ENCODE results near the gene EFS. TPM values are rescaled to one million over a fixed set of nuclear protein-coding genes. Genes with fewer than 3 reads are reported as not detected.

Gene EFS
- total and polyA plus RNA-seq, 2 experiments from 2014 or later, result 16.7 to 36.6 TPM

DNA sequence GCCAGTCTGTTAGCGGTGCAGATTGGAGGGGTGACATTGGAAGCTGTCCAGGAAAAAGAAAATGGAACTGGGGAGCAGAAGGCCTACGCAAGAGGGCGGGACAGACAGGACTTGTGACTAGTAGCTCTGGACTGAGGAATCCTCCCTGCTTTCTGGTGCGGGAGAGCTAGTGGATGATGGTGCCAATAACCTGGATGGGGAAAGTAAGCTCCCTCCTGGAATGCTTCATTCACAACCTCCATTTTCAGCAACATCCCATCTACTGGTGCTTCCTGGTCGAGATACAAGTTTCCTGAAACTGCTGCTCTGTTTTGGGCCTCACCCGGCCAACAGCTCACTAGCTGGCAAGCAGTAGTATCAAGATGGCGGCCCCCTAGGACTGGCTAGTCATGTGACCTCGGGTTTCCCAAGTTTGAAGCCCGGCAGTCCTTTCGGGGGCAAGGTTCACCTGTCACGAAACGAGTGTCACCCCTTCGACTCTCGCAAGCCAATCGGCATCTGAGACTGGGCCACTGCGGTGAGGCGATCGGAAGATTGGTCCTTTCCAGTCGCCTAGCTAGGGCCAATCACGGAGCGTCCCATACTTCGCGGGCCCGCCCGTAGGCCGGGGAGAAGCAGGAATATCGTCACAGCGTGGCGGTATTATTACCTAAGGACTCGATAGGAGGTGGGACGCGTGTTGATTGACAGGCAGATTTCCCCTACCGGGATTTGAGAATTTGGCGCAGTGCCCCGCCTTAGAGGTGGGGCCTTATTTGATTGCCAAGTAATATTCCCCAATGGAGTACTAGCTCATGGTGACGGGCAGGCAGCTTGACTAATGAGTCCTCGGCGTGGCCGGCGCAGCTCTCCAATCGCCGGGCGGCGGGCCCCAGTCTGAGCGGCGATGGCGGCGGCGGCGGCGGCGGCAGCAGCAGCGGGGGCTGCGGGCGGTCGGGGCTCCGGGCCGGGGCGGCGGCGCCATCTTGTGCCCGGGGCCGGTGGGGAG, 44.1 kb downstream of the EFS start, which contains the start of gene PABPN1:
Gene PABPN1 (plus strand): TSS at position 874 of the 988 bp plus-strand sequence. CDS start 13 bp downstream, at position 887.
- H3K27ac ChIP-seq, result peak within 1 kb of the TSS; percentile 99
- H3K4me3 ChIP-seq, result peak within 1 kb of the TSS; percentile 97
- peak; percentile 100 for DNase-seq (ENCODE audit: low read depth in 1 of 2, low spot score in 1 of 2)
- H3K9me3 ChIP-seq (ENCODE audit: low read depth), result no peaks in the 10 kb centered on the region
- H3K36me3 ChIP-seq, result peaks cover 24% of the 10 kb centered on the region
- TF ChIP-seq, protein P1, sequence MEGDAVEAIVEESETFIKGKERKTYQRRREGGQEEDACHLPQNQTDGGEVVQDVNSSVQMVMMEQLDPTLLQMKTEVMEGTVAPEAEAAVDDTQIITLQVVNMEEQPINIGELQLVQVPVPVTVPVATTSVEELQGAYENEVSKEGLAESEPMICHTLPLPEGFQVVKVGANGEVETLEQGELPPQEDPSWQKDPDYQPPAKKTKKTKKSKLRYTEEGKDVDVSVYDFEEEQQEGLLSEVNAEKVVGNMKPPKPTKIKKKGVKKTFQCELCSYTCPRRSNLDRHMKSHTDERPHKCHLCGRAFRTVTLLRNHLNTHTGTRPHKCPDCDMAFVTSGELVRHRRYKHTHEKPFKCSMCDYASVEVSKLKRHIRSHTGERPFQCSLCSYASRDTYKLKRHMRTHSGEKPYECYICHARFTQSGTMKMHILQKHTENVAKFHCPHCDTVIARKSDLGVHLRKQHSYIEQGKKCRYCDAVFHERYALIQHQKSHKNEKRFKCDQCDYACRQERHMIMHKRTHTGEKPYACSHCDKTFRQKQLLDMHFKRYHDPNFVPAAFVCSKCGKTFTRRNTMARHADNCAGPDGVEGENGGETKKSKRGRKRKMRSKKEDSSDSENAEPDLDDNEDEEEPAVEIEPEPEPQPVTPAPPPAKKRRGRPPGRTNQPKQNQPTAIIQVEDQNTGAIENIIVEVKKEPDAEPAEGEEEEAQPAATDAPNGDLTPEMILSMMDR (IDR thresholded peaks at IDR 0.05; ENCODE audit: low read depth, low read length), result no peak
- H3K4me1 ChIP-seq (ENCODE audit: low read depth), result peaks cover 15% of the 10 kb centered on the region
- no peaks in the 10 kb centered on the region for H3K27me3 ChIP-seq

DNA sequence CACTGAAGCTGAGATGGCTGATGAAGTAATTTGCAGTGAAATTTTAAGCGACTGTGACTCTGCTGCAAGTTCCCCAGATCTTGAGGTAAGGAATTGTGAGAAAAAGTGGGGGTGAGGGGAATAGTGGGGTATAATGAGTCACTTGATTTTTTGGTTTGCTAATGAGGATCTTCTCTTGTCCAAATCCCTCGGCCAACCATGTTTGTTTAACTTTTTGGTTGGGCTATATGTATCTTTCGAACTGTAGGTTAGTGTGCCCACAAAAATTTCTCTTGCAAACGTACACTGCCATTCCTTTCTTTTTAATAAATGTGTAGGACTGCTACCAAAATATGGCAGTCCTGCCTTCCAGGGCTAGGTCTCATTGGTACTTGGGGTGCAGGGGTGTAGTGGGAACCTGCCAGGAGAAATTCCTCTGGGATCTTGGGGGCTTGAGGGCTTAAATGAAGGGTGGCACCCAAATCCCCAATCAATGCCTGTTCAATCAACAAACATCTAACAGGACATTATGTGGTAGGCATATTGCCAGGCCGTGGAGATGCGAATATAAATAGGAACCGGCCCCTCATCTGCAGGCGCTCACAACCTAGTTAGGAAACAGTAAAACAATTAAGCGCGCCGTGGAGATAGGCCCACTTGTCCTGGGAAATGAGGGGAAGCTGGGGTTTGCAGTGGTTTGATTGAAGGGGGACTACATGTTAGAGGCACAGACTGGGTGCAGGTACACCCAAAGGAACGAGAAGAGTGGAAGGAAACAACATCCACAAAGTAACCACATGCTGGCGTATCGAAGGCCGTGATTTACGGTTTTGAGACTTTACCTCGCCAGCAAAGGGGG, 45.0 kb downstream of the EFS start:
- Histone ChIP-seq H3K27me3 (no peaks in the 10 kb centered on the region), H3K4me1 (ENCODE audit: low read depth) (peaks cover 15% of the 10 kb centered on the region), H3K36me3 (peaks cover 24% of the 10 kb centered on the region), H3K9me3 (ENCODE audit: low read depth) (no peaks in the 10 kb centered on the region), H3K4me3 (peak overlapping the region; percentile 19), H3K27ac (peak overlapping the region; percentile 97)
- DNase-seq (ENCODE audit: low read depth in 1 of 2, low spot score in 1 of 2), result no peak
- TF ChIP-seq, protein P1 (IDR thresholded peaks at IDR 0.05; ENCODE audit: low read depth, low read length), result no peak

DNA sequence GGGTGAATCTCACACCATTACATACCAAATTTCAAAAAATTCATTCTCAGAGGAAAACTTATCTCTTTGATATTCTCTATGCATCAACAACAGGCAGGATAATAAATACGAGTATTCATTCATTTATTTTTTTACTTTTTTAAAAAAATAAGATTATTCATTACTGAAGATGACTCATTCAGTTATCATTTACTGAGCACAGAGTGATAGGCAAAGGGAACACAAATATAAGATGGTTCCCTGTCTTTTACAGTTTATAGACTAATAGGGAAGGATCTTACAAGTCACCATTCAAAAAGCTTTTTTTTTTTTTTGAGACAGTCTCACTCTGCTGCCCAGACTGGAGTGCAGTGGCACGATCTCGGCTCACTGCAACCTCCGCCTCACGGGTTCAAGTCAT, 48.7 kb downstream of the EFS start:
- Histone ChIP-seq H3K36me3 (peaks cover 4% of the 10 kb centered on the region), H3K4me3 (no peak overlapping the region), H3K27ac (no peak overlapping the region), H3K27me3 (no peaks in the 10 kb centered on the region), H3K4me1 (ENCODE audit: low read depth) (peaks cover 5% of the 10 kb centered on the region), H3K9me3 (ENCODE audit: low read depth) (no peaks in the 10 kb centered on the region)
- DNase-seq (ENCODE audit: low read depth in 1 of 2, low spot score in 1 of 2), result no peak
- TF ChIP-seq, protein P1 (IDR thresholded peaks at IDR 0.05; ENCODE audit: low read depth, low read length), result no peak

DNA sequence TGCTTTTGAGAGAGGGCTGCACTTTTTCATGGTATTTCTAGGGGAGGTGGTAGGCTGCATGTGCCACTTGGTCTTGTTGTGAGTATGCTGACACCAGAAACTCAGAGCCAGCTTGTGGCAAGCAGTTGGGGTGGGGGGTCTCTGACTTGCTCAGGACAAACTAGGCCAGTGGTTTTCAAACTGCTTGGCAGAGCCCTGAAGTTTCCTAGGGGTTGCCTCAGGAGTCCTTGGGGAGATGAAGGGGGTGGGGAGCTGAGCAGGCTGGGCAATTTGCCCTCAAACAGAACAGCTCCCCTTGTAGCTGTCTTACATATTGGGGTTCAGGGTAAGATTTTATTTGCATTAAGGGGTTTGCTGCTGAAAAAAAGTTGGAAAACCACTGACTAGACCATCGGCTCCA, 54.4 kb downstream of the EFS start:
- no peak overlapping the region for H3K4me3 ChIP-seq
- DNase-seq (ENCODE audit: low read depth in 1 of 2, low spot score in 1 of 2), result no peak
- H3K9me3 ChIP-seq (ENCODE audit: low read depth), result no peaks in the 10 kb centered on the region
- no peaks in the 10 kb centered on the region for H3K27me3 ChIP-seq
- no peak overlapping the region for H3K27ac ChIP-seq
- H3K4me1 ChIP-seq (ENCODE audit: low read depth), result peaks cover 12% of the 10 kb centered on the region
- TF ChIP-seq, protein P1 (IDR thresholded peaks at IDR 0.05; ENCODE audit: low read depth, low read length), result no peak
- peaks cover 7% of the 10 kb centered on the region for H3K36me3 ChIP-seq

DNA sequence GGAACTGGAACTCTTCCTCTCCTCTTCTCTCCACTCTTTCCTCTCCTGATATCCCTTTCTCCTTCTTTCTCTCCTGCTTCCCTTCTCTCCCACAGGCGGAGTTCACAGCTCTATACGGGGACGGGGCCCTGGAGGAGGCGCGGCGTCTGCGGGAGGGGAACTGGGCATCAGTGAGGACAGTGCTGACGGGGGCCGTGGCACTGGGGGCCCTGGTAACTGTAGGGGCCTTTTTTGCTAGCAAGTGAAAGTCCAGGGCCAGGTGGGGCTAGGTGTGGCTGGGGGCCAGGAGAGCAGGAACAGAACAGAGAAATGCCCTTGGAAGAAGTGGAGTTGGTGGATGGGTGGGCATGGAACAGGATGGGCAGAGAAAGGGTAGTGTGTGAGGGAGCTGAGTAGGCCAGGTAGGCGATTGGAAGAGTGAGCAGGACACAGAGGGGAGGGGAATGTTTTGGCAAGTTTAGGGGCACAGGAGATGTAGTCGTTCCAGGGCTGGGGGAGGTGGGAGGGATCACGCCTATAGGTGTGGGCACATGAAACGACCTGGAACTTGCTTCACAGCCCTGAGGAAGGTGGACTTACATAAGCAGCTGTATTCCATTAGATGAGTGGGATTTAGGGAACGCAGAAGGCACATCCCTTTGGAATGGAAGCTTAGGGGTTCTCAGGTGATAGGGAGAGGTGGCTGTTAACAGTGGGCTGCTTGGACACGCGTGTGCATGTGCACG, 56.1 kb downstream of the EFS start:
- TF ChIP-seq, protein P1 (IDR thresholded peaks at IDR 0.05; ENCODE audit: low read depth, low read length), result no peak
- no peaks in the 10 kb centered on the region for H3K27me3 ChIP-seq
- no peak for DNase-seq (ENCODE audit: low read depth in 1 of 2, low spot score in 1 of 2)
- H3K27ac ChIP-seq, result no peak overlapping the region
- H3K9me3 ChIP-seq (ENCODE audit: low read depth), result no peaks in the 10 kb centered on the region
- H3K4me1 ChIP-seq (ENCODE audit: low read depth), result peaks cover 12% of the 10 kb centered on the region
- H3K4me3 ChIP-seq, result no peak overlapping the region
- H3K36me3 ChIP-seq, result peaks cover 7% of the 10 kb centered on the region
